Upper lobe of left lung (tissue), 6 donors: Measurements from ENCODE around the gene GCNT1. TPM values are rescaled to one million over a fixed set of nuclear protein-coding genes. Genes with fewer than 3 reads are reported as not detected.

Experiments
- ATAC-seq, 2 donors: fragments of 200-7000 bp; cut with Tn5 transposase; one replicate each; pipeline ENCODE4 v1.9.1; 2022; ENCODE audit warnings: mild to moderate bottlenecking in 2 of 2, moderate library complexity in 2 of 2; ENCODE audit not compliant: low FRiP score in 2 of 2
- DNase-seq, 2 donors: peaks; one replicate each; pipeline ENCODE4 v3.0.0-alpha.2; 2019 to 2020
- H3K27ac ChIP-seq, 4 donors: fragments of 200-600 bp; sonication (generic); one replicate each; pipeline ENCODE4 v1.5.1; 2016 to 2019
- H3K27me3 ChIP-seq, 4 donors: fragments of 200-600 bp; sonication (generic); one replicate each; pipeline ENCODE4 v1.5.1; 2017 to 2019
- H3K36me3 ChIP-seq, 4 donors: fragments of 200-600 bp; sonication (generic); one replicate each; pipeline ENCODE4 v1.5.1; 2016 to 2019
- H3K4me1 ChIP-seq, 4 donors: fragments of 200-600 bp; sonication (generic); one replicate each; pipeline ENCODE4 v1.5.1; 2018 to 2019
- H3K4me3 ChIP-seq, 4 donors: fragments of 200-600 bp; sonication (generic); one replicate each; pipeline ENCODE4 v1.5.1; 2017 to 2019; ENCODE audit warnings: mild to moderate bottlenecking in 2 of 4, moderate library complexity in 1 of 4
- H3K9me3 ChIP-seq, 4 donors: fragments of 200-600 bp; sonication (generic); one replicate each; pipeline ENCODE4 v1.5.1; 2018 to 2019
- EP300 ChIP-seq, 4 donors: sonication (generic); formaldehyde crosslinking; IDR thresholded peaks; one replicate each; pipeline ENCODE4 v1.5.1; 2017; ENCODE audit warnings: antibody characterized with exemption in 4 of 4, control low read depth in 2 of 4
- POLR2A ChIP-seq, 4 donors: fragments of 450-650 bp; IDR thresholded peaks; one replicate each; pipeline ENCODE4 v1.5.1; 2016 to 2017; ENCODE audit warnings: antibody characterized with exemption in 4 of 4, mild to moderate bottlenecking in 2 of 4
- POLR2AphosphoS5 ChIP-seq, 2 donors: sonication (generic); formaldehyde crosslinking; IDR thresholded peaks; one replicate each; pipeline ENCODE4 v1.5.1; 2017; ENCODE audit warnings: antibody characterized with exemption in 2 of 2
- WGBS, 2 donors: methylation state at CpG; one replicate each; pipeline ENCODE4 v1.1.5; 2017 to 2018; 5-methylcytosine and 5-hydroxymethylcytosine counted together
- total RNA-seq, 6 donors: library from RNA; depleted of rRNA in 4 of 6; stranded (reverse); fragments of >200 nt in 4 of 6; gene quantifications; one replicate each; pipeline versions ENCODE4 v1.1.0 to v1.2.1, GENCODE V29; 2016 to 2021
- TF ChIP-seq, protein P1 (sequence below), 6 experiments: fragments of 450-650 bp in 4 of 6; fragments of 200-600 bp in 2 of 6; sonication (generic) in 2 of 6; IDR thresholded peaks; one replicate each; pipeline ENCODE4 v1.5.1; 2016 to 2019; ENCODE audit warnings: antibody characterized with exemption in 6 of 6
- donor health status: DM: no; HTN: no; CAD: no; lungs with moderate emphysema.
- donor health status: DM: no; HTN: yes; CAD: no; lungs with severe emphysema.

Gene GCNT1
- total RNA-seq, 6 donors from 2014 or later, result 2.3 to 20.8 (median 9.1) TPM

DNA sequence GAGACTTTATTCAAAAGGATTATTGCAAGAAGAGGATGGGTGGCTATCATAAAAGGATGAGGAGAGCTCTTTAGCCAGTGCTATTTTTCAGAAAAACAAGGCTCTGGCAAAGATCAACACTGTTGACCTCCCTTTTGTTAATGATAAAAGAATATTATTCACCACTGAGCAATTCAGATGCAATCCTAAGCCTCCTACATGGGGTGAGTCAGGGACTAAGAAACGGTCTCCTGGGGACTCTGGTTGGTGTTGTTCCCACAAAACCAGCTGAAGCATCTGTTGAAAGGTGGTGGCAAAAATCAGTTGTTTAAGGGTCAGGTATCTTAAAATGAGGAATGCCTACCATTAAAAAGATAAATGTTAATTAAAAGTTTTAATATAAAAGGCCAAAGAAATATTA is 7.7 kb upstream of the GCNT1 start:
- TF ChIP-seq POLR2AphosphoS5 (IDR thresholded peaks at IDR 0.05) (no peak), EP300 (IDR thresholded peaks at IDR 0.05) (no peak), POLR2A (IDR thresholded peaks at IDR 0.05) (no peak)
- TF ChIP-seq, protein P1, sequence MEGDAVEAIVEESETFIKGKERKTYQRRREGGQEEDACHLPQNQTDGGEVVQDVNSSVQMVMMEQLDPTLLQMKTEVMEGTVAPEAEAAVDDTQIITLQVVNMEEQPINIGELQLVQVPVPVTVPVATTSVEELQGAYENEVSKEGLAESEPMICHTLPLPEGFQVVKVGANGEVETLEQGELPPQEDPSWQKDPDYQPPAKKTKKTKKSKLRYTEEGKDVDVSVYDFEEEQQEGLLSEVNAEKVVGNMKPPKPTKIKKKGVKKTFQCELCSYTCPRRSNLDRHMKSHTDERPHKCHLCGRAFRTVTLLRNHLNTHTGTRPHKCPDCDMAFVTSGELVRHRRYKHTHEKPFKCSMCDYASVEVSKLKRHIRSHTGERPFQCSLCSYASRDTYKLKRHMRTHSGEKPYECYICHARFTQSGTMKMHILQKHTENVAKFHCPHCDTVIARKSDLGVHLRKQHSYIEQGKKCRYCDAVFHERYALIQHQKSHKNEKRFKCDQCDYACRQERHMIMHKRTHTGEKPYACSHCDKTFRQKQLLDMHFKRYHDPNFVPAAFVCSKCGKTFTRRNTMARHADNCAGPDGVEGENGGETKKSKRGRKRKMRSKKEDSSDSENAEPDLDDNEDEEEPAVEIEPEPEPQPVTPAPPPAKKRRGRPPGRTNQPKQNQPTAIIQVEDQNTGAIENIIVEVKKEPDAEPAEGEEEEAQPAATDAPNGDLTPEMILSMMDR (IDR thresholded peaks at IDR 0.05), result no peak
- Histone ChIP-seq H3K27me3 (no peaks in the 10 kb centered on the region), H3K27ac (no peak overlapping the region), H3K9me3 (no peaks in the 10 kb centered on the region), H3K36me3 (no peaks in the 10 kb centered on the region), H3K4me3 (no peak overlapping the region), H3K4me1 (peaks cover 3 to 12% (median 4%) of the 10 kb centered on the region in 4 donors)
- DNase-seq (no peak), ATAC-seq (peak in 1 of 2 donors; percentile 57)
- WGBS, 2 donors, result 73 to 82% methylated on average over 1 of the region's 1 CpG

DNA sequence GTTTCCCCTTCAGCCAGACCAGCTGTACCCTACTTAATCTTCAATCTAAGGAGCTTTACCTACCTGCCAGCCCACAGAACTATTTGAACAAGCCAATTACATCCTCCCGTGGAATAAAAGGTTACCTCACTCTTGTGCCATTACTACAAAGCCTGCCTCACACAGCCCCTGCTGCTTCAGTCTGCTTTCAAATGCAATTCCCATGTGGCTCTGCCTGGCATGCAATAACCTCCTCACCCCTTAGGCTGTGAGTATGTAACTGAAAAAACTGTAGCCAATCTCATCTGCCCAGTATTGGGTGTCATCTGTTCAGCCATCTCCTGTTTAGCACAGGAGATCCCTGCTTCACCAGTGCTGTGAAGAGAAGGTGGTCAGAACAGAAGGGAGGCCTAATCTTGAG is 6.1 kb upstream of the GCNT1 start:
- Histone ChIP-seq H3K27me3 (no peaks in the 10 kb centered on the region), H3K27ac (no peak overlapping the region), H3K4me1 (peaks cover 5 to 11% (median 9%) of the 10 kb centered on the region in 4 donors), H3K36me3 (no peaks in the 10 kb centered on the region), H3K9me3 (no peaks in the 10 kb centered on the region), H3K4me3 (no peak overlapping the region)
- DNase-seq, result no peak
- WGBS, 2 donors, result 75 to 89% methylated on average over 1 of the region's 1 CpG
- TF ChIP-seq, protein P1 (IDR thresholded peaks at IDR 0.05), result no peak
- no peak for TF ChIP-seq POLR2A (IDR thresholded peaks at IDR 0.05)
- no peak for TF ChIP-seq EP300 (IDR thresholded peaks at IDR 0.05)
- no peak for TF ChIP-seq POLR2AphosphoS5 (IDR thresholded peaks at IDR 0.05)
- no peak for ATAC-seq

DNA sequence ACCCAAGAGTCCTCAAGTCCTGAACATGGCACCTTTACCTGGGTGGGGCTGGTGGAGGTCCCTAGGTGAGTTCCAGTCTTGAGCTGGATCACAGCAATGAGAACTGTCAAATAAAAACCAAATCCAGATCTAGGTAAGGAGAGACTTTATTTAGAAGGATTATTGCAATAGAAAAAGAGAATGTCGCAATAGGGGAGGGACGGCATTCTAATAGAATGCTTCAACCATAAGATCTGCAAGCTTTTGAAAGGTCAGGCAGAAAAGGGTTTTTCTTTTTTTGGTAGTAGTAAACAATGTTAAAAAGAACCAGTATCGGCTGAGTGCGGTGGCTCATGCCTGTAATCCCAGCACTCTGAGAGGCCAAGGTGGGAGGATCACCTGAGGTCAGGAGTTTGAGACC is 5.2 kb upstream of the GCNT1 start:
- H3K27ac ChIP-seq, result no peak overlapping the region
- ATAC-seq (peak in 1 of 2 donors; percentile 29), DNase-seq (no peak)
- H3K4me3 ChIP-seq, result no peak overlapping the region
- no peaks in the 10 kb centered on the region for H3K36me3 ChIP-seq
- no peaks in the 10 kb centered on the region for H3K9me3 ChIP-seq
- 60 to 66% methylated on average over 4 of the region's 4 CpGs for WGBS, 2 donors
- no peaks in the 10 kb centered on the region for H3K27me3 ChIP-seq
- no peak for TF ChIP-seq EP300 (IDR thresholded peaks at IDR 0.05)
- no peak for TF ChIP-seq POLR2AphosphoS5 (IDR thresholded peaks at IDR 0.05)
- TF ChIP-seq, protein P1 (IDR thresholded peaks at IDR 0.05), result no peak
- TF ChIP-seq POLR2A (IDR thresholded peaks at IDR 0.05), result no peak
- peaks cover 8 to 11% (median 9%) of the 10 kb centered on the region in 4 donors for H3K4me1 ChIP-seq

DNA sequence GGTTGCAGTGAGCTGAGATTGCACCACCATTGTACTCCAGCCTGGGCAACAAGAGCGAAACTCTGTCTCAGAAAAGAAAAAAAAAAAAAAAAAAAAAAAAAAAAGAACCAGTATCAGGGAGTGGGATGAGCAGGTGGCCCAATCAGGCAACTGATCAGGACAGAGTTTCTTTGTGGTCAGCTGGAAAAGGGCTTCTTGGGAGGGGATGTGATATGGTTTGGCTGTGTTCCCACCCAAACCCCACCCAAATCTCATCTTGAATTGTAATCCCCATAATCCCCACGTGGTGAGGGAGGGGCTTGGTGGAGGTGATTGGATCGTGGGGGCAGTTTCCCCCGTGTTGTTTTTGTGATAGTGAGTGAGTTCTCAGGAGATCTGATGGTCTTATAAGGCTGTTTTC is 4.7 kb upstream of the GCNT1 start:
- Histone ChIP-seq H3K9me3 (no peaks in the 10 kb centered on the region), H3K36me3 (no peaks in the 10 kb centered on the region), H3K27ac (no peak overlapping the region), H3K27me3 (no peaks in the 10 kb centered on the region), H3K4me3 (no peak overlapping the region), H3K4me1 (peaks cover 9 to 17% (median 12%) of the 10 kb centered on the region in 4 donors)
- no peak for DNase-seq
- no peak for ATAC-seq
- TF ChIP-seq POLR2A (IDR thresholded peaks at IDR 0.05) (no peak), EP300 (IDR thresholded peaks at IDR 0.05) (no peak), POLR2AphosphoS5 (IDR thresholded peaks at IDR 0.05) (no peak)
- TF ChIP-seq, protein P1 (IDR thresholded peaks at IDR 0.05), result no peak
- 45 to 62% methylated on average over 4 of the region's 4 CpGs for WGBS, 2 donors

DNA sequence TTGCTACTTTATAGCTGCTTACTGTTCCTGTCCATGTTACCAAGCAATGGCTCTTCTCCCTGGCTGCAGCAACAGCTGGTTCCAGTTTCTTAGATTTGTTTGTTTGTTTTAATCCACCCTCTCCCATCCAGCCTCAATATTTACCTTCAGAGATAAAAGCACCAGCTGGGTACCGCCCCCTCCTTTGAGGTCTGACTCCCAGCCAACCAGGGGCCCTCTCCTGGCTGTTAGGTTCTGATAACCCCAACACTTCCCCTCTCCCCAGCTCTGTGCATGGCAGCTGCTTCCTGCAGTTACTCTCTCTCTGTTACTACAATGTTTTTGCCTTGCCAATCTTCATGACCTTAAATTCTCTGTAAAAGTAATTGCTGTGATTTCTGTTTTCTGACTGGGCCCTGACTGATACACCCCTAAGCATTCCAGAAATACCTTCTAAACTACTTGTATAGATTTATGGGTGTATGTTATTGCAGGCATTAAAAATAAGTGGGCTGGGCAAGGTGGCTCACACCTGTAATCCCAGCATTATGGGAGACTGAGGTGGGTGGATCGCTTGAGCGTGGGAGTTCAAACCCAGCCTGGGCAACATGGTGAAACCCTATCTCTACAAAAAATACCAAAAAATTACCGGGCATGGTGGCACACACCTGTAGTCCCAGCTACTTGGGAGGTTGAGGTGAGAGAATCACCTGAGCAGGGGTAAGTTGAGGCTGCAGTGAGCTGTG is 2.6 kb upstream of the GCNT1 start:
- ATAC-seq, result peak in 1 of 2 donors; percentile 56
- DNase-seq, result no peak
- TF ChIP-seq POLR2AphosphoS5 (IDR thresholded peaks at IDR 0.05) (no peak), POLR2A (IDR thresholded peaks at IDR 0.05) (no peak), EP300 (IDR thresholded peaks at IDR 0.05) (no peak)
- TF ChIP-seq, protein P1 (IDR thresholded peaks at IDR 0.05), result no peak
- H3K9me3 ChIP-seq, result no peaks in the 10 kb centered on the region
- no peaks in the 10 kb centered on the region for H3K27me3 ChIP-seq
- 66 to 73% methylated on average over 4 of the region's 4 CpGs for WGBS, 2 donors
- no peak overlapping the region for H3K4me3 ChIP-seq
- H3K4me1 ChIP-seq, result peaks cover 14 to 27% (median 19%) of the 10 kb centered on the region in 4 donors
- no peaks in the 10 kb centered on the region for H3K36me3 ChIP-seq
- H3K27ac ChIP-seq, result no peak overlapping the region
